HG03159 (cell line): ENCODE data around the gene MAGEB6B.
"Not testable (repeated sequence)": the region's sequence is repeated elsewhere in the genome, so short reads cannot be mapped to it uniquely, and the experiment has no call there.

Source experiments
- ATAC-seq: cut with Tn5 transposase; IDR thresholded peaks from one replicate; pipeline ENCODE4 v1.9.1; 2021; ENCODE audit warnings: mild to moderate bottlenecking, moderate library complexity; ENCODE audit not compliant: unreplicated experiment

The MAGEB6B gene

DNA sequence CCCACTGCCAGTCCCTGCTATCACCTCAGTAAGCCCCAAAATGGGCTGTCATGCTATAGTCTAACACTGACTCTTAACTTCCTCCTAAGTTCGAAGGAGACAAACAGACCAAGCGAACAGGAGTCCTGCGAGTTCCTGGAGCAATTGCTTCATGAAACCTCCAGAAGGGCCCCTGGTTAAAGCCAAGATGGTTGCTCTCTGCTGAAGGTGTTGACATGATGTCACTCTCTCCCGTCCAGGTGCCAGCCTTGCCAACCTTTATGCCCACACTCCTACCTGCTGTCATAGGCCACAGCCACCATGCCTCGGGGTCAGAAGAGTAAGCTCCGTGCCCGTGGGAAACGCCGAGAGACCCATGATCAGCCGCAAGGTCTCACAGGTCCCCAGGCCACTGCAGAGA lies at the start of gene MAGEB6B:
Gene MAGEB6B, plus strand, starts transcription at position 301 of the 400 bp plus-strand sequence. Its CDS starts 0 bp downstream, at position 301.
- ATAC-seq = no peak

DNA sequence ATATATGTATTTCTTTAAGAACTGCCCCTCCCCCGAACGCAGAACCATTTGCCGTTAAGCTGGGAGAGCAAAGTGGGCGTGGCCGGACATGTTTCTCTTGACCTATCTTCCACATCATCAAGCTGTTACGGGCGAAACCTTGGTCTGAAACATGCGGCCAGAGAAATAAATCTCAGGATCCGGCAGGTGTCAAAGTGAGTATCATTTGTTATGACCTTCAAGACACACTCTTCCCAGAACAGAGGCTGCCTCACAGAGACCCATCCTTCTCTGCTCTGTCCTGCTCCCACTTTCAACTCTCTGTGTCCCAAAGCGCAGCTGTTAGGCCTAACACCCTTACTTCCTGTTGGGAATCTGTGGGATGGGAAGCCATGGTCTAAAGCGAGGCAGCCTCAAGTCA lies 22.1 kb upstream of the MAGEB6B start, which contains the start of gene MAGEB18:
Gene MAGEB18, plus strand, starts transcription at position 70 of the 400 bp plus-strand sequence. CDS start 643 bp downstream, outside the sequence.
- ATAC-seq = no peak

DNA sequence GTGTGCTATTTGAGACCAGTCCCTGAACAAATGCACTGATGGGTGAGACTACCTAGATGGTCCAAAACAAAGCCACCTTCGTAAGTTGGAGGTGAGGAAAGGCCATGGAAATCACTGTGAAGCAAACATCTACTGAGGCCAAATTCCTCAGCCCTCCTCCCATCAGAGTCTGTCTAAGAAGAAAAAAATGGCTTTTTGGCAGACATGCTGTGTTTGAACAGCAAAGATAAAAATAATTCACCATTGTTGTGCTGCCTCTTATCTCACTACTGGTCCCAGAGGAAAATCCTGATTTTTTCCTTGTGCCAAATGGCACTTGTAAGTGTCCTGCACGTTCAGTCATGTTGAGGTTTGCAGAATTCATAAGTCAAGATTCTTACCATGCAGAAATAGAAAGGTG lies 14.4 kb upstream of the MAGEB6B start:
- no peak for ATAC-seq

DNA sequence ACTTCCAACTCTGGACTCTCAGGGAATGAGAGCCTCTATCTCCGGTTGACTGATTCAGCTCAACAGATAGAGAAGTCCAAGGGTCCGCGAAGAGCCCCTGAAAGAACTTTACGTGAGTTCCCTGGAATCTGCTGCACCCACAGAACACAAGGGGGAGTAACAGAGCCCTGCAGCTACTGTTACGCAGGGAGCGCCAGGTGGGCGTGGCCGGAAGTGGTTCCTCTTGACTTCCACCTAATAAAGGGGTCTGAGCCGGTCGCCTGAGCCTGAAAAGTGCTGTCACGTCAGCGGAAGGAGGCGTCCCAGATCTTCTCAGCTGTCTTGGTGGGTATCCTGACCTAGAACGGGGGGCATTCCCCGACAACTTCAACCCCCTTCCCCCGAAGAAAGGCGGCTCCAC lies 31.8 kb downstream of the MAGEB6B start, which contains the start of gene MAGEB6:
Gene MAGEB6, plus strand, starts transcription at position 237 of the 400 bp plus-strand sequence. CDS start 1,407 bp downstream, outside the sequence.
- ATAC-seq = no peak

- ATAC-seq = no peak
Observed at GRCh38 chrX:26203561-26203960, 43.2 kb downstream of the MAGEB6B start.

GRCh38 chrX:26204717-26205116 lies 44.3 kb downstream of the MAGEB6B start:
- not testable (repeated sequence) for ATAC-seq

- ATAC-seq = no peak
Observed at GRCh38 chrX:26208012-26208411, 47.6 kb downstream of the MAGEB6B start.
